HG03159 (cell line): ENCODE data around the gene MAP7.
"Not testable (repeated sequence)": the region's sequence is repeated elsewhere in the genome, so short reads cannot be mapped to it uniquely, and the experiment has no call there.

Experiments used
- ATAC-seq: cut with Tn5 transposase; IDR thresholded peaks from one replicate; pipeline ENCODE4 v1.9.1; 2021; ENCODE audit warnings: mild to moderate bottlenecking, moderate library complexity; ENCODE audit not compliant: unreplicated experiment

MAP7 gene

DNA sequence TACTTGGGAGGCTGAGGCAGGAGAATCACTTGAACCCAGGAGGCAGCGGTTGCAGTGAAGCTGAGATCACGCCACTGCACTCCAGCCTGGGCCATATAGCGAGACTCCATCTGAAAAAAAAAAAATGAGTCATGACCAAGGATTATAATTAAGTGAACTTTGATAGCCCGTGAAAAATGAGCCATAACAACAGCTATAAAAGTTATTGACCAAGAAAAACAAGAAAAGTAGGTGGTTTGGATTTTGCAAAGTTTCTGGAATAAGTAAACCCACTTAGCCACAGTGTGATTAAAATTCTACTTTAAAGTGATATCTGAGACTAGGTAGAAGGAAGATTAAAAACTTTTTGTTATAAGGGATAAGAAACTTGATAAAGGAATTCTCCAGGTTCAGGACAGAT is 234.6 kb downstream of the MAP7 start:
- no peak for ATAC-seq

GRCh38 chr6:136312975-136313374 is 237.2 kb downstream of the MAP7 start:
- no peak for ATAC-seq

GRCh38 chr6:136309729-136310311 is 240.4 kb downstream of the MAP7 start:
- ATAC-seq, result no peak

DNA sequence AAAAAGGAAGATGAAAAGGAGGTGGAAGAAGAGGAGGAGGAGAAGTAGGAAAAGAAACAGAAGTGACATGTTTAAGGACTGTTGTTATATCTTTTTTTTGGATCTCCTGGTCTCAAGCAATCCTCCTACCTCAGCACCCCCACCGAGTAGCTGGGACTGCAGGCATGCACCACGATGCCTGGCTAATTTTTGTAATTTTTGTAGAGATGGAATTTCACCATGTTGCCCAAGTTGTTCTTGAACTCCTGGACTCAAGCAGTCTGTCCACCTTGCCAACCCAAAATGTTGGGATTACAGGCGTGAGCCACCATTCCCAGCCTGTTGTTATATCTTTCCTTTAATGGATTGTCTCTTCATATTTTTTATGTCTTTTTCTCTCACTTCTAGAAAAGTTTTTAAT is 241.1 kb downstream of the MAP7 start:
- ATAC-seq, result no peak

GRCh38 chr6:136308469-136308868 is 241.8 kb downstream of the MAP7 start:
- ATAC-seq, result not testable (repeated sequence)

DNA sequence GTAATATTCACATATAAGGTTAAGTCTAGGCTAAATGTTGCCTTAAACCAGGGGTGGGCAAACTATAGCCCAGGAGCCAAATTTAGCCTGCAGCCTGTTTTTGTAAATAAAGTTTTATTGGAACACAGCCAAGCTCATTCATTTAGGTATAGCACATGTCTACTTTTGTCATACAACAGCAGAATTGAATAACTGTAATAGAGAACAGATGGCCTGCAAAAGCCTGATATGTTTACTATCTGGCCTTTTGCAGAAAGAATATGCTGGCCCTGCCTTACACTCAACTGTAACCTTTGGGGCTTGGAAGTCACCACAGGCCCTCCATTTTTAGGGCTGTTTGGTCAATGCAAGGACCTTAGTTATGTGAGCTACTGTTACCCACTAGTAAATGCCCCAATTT is 242.9 kb downstream of the MAP7 start:
- no peak for ATAC-seq

DNA sequence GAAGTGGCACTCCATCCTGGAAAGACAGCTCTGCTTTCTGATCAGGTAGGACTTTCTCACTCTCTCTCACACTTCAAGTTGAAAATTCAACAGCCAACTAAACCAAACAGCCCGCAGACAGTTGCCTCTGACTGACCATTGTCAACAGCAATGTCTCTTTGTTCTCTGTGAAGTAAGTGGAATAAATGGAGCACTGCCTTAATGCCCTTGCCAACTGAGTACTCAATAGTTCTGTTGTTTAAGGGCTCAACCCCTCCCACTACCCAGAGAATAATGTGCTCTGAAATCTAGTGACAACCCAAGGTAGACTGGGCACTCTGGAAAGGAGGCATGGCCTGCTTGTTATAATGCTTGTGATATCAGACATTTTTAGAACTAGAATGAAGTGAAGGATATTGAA is 243.8 kb downstream of the MAP7 start:
- no peak for ATAC-seq

GRCh38 chr6:136304410-136304809 is 245.8 kb downstream of the MAP7 start:
- no peak for ATAC-seq

- ATAC-seq, result no peak
These were observed 246.7 kb downstream of the MAP7 start for GRCh38 chr6:136303516-136303915.

GRCh38 chr6:136294621-136295020 is 255.6 kb downstream of the MAP7 start:
- no peak for ATAC-seq
